Activated CD8-positive, alpha-beta memory T cell treated with anti-CD3 and anti-CD28 coated beads for 36 hours (primary cell): ENCODE measurements around the gene IER3IP1. TPM values are rescaled to one million over a fixed set of nuclear protein-coding genes. Genes with fewer than 3 reads are reported as not detected.

ENCODE experiments used
- CTCF ChIA-PET: fragments of 350-600 bp; sonication (Branson Sonifier 250); formaldehyde crosslinking; loops from one replicate; lab custom pipeline; 2021; ENCODE audit warnings: antibody characterized with exemption; lab: Charles Lee
- POLR2A ChIA-PET: fragments of 350-600 bp; sonication (Branson Sonifier 250); formaldehyde crosslinking; loops from one replicate; lab custom pipeline; 2021; ENCODE audit warnings: antibody characterized with exemption; lab: Charles Lee
- total RNA-seq, 2 experiments: library from RNA; stranded (reverse); gene quantifications; one replicate each; pipeline ENCODE4 v1.2.3, GENCODE V29; 2021

The IER3IP1 gene
- total RNA-seq, 2 experiments from 2014 or later = 14.7 to 15.6 TPM

- ChIA-PET POLR2A (interaction anchor here (0.6 kb wide), 1 partner anchor 761 kb away, joined by 3 read pairs; no protein-coding TSS in a partner anchor), CTCF (interaction anchor here (1.3 kb wide), 1 partner anchor 11 kb away, joined by 3 read pairs; no protein-coding TSS in a partner anchor)
Measured at GRCh38 chr18:47110492-47111274, 65.5 kb downstream of the IER3IP1 start.

GRCh38 chr18:47109720-47110119 lies 66.4 kb downstream of the IER3IP1 start:
- CTCF ChIA-PET = no interaction called here
- POLR2A ChIA-PET = no interaction called here

- ChIA-PET CTCF (no interaction called here), POLR2A (no interaction called here)
Measured at GRCh38 chr18:47108998-47109405, 67.2 kb downstream of the IER3IP1 start.

GRCh38 chr18:47108373-47108772 lies 67.8 kb downstream of the IER3IP1 start:
- CTCF ChIA-PET = no interaction called here
- POLR2A ChIA-PET = no interaction called here

Other genes starting within 250 kb of the IER3IP1 start
- gene ELOA2, start 140.7 kb downstream of the IER3IP1 start, total RNA-seq = not detected
- 10 to 100 TPM; 21.4 to 25.6 TPM for gene HDHD2, start 25.9 kb downstream of the IER3IP1 start, total RNA-seq
- not detected for gene SKOR2, start 75.3 kb upstream of the IER3IP1 start, total RNA-seq